ENCODE results near the gene RNF31.
"Not testable (repeated sequence)": the region's sequence is repeated elsewhere in the genome, so short reads cannot be mapped to it uniquely, and the experiment has no call there.

RNF31 gene

GRCh38 chr14:24202538-24202937 is 55.2 kb downstream of the RNF31 start:
- not testable (repeated sequence) for DNase-seq (ENCODE audit: low read depth, low spot score)

- DNase-seq (ENCODE audit: low read depth, low spot score): not testable (repeated sequence)
These were observed 56.1 kb downstream of the RNF31 start for GRCh38 chr14:24203249-24203886.

DNA sequence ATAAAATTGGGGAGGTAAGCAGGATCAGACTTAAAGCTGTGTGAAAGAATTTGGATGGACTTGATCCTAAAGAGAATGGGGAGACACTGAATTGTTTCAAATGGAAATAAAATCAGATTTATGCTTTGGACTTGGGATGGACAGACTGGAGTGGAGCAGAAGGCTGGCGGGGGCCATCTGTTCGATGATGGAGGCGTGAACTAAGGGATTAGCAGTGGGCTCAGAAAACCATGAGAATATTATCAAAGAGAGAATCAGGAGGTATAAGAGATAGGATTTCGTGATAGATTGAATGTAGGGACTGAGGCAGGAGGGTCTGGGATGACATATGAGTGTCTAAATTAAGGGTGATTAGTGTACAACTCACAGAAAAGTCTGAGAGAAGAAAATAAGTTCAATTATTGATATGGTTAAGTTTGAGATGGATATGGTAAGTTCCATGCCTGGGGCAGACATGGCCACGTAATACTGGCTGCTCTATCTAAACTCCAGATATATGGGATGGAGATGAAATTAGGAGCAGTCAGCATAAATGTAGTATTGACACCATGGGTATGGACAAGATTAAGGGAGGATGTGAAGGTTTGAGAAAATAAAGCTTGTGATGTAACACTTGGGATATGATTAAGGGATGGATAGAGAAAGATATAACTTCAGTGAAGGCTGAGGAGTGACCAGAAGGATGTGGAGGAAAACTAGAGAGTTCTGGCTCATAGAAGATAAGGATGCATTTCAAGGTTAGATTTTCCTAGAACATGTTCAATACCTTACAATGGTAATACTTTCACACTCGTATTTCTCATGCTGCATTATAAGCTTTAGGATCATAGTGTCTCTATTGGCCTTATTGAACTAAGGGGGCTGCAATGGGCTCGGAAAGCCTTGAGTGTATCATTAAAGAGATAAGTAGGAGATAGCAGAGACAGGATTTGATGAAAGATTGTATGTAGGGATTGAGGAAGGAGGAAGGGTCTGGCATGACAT is 57.2 kb downstream of the RNF31 start:
- no peak for DNase-seq (ENCODE audit: low read depth, low spot score)

- no peak for DNase-seq (ENCODE audit: low read depth, low spot score)
These were observed 59.2 kb downstream of the RNF31 start for GRCh38 chr14:24206260-24207103.

DNA sequence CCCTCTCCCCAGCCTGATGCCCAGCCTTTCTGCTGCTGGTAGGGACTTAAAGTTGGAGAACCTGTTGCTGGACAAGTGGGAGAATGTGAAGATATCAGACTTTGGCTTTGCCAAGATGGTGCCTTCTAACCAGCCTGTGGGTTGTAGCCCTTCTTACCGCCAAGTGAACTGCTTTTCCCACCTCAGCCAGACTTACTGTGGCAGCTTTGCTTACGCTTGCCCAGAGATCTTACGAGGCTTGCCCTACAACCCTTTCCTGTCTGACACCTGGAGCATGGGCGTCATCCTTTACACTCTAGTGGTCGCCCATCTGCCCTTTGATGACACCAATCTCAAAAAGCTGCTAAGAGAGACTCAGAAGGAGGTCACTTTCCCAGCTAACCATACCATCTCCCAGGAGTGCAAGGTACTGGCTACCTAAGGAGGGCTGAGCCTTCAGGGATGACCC is 59.8 kb downstream of the RNF31 start:
- no peak for DNase-seq (ENCODE audit: low read depth, low spot score)

- no peak for DNase-seq (ENCODE audit: low read depth, low spot score)
These were observed 60.3 kb downstream of the RNF31 start for GRCh38 chr14:24207625-24208024.
